ENCODE data around the gene E4F1. TPM values are rescaled to one million over a fixed set of nuclear protein-coding genes. Genes with fewer than 3 reads are reported as not detected.

Gene E4F1
- total and polyA plus RNA-seq, 2 of the 13 experiments (the other 11 are each of a cell fraction or from before 2014, with no cell fraction given) = 13.8 to 19.5 TPM

- TF ChIP-seq KLF9 (CRISPR knock-in tag; IDR thresholded peaks at IDR 0.05; ENCODE audit: low read depth) (no peak), IRF1 (CRISPR knock-in tag; IDR thresholded peaks at IDR 0.05; ENCODE audit: low read depth) (no peak), SP1 (IDR thresholded peaks at IDR 0.05) (no peak), SP1 (CRISPR knock-in tag; IDR thresholded peaks at IDR 0.05) (peak; percentile 24; the same call in 1 of the 2 replicates), ZUFSP (CRISPR knock-in tag; IDR thresholded peaks at IDR 0.05; ENCODE audit: borderline replicate concordance) (no peak), THRA (CRISPR knock-in tag; IDR thresholded peaks at IDR 0.05; ENCODE audit: borderline replicate concordance) (peak; percentile 74; the same call in 1 of the 2 replicates), ZHX1 (CRISPR knock-in tag; IDR thresholded peaks at IDR 0.05; ENCODE audit: low read depth) (peak; percentile 77; the same call in 1 of the 2 replicates), IKZF1 (IDR thresholded peaks at IDR 0.05) (no peak), ZBTB7B (CRISPR knock-in tag; IDR thresholded peaks at IDR 0.05) (peak; percentile 53; the same call in 1 of the 2 replicates), ZMYM3 (CRISPR knock-in tag; IDR thresholded peaks at IDR 0.05) (no peak), ATAD3A (CRISPR knock-in tag; IDR thresholded peaks at IDR 0.05) (no peak), DMTF1 (CRISPR knock-in tag; IDR thresholded peaks at IDR 0.05) (no peak), BCL3 (CRISPR knock-in tag; IDR thresholded peaks at IDR 0.05) (no peak), ATF6 (CRISPR knock-in tag; conservative IDR thresholded peaks at IDR 0.05) (no peak), KLF12 (CRISPR knock-in tag; IDR thresholded peaks at IDR 0.05; ENCODE audit: borderline replicate concordance) (no peak), PCBP2 (optimal IDR thresholded peaks at IDR 0.05; ENCODE audit: low read depth, low read length, poor library complexity, severe bottlenecking) (no peak)
Observed at GRCh38 chr16:2226245-2226793, 2.9 kb downstream of the E4F1 start (continued).
